Bone marrow (tissue), 2 donors: Measurements from ENCODE around the gene BACH2.
"Not testable (repeated sequence)": the region's sequence is repeated elsewhere in the genome, so short reads cannot be mapped to it uniquely, and the experiment has no call there.

Source experiments
- DNase-seq, 2 donors: peaks; one replicate each; lab custom pipeline; 2025; lab: John Stamatoyannopoulos, UW

Gene BACH2

GRCh38 chr6:90124874-90125510, 171.7 kb downstream of the BACH2 start:
- no peak for DNase-seq

GRCh38 chr6:90123831-90124230, 172.8 kb downstream of the BACH2 start:
- no peak for DNase-seq

GRCh38 chr6:90121982-90122381, 174.7 kb downstream of the BACH2 start:
- no peak for DNase-seq

- no peak for DNase-seq
Measured at GRCh38 chr6:90120327-90120726, 176.3 kb downstream of the BACH2 start.

- no peak for DNase-seq
Measured at GRCh38 chr6:90119618-90120017, 177.0 kb downstream of the BACH2 start.

- DNase-seq, result no peak
Measured at GRCh38 chr6:90118581-90118980, 178.1 kb downstream of the BACH2 start.

GRCh38 chr6:90118069-90118468, 178.6 kb downstream of the BACH2 start:
- no peak for DNase-seq

GRCh38 chr6:90116126-90116525, 180.5 kb downstream of the BACH2 start:
- DNase-seq, result not testable (repeated sequence)

- DNase-seq, result no peak
Measured at GRCh38 chr6:90113389-90113788, 183.3 kb downstream of the BACH2 start.

GRCh38 chr6:90111387-90111786, 185.3 kb downstream of the BACH2 start:
- DNase-seq, result no peak

GRCh38 chr6:90110971-90111370, 185.7 kb downstream of the BACH2 start:
- no peak for DNase-seq

- DNase-seq, result no peak
Measured at GRCh38 chr6:90109141-90109540, 187.5 kb downstream of the BACH2 start.

GRCh38 chr6:90107771-90108282, 188.8 kb downstream of the BACH2 start:
- no peak for DNase-seq

- no peak for DNase-seq
Measured at GRCh38 chr6:90107371-90107770, 189.3 kb downstream of the BACH2 start.

GRCh38 chr6:90106449-90106848, 190.2 kb downstream of the BACH2 start:
- no peak for DNase-seq

GRCh38 chr6:90105506-90106170, 191.0 kb downstream of the BACH2 start:
- no peak for DNase-seq

- DNase-seq, result no peak
Measured at GRCh38 chr6:90103056-90103800, 193.4 kb downstream of the BACH2 start.

- DNase-seq, result no peak
Measured at GRCh38 chr6:90101403-90101802, 195.2 kb downstream of the BACH2 start.

GRCh38 chr6:90100059-90100665, 196.5 kb downstream of the BACH2 start:
- DNase-seq, result no peak

- no peak for DNase-seq
Measured at GRCh38 chr6:90098627-90099026, 198.0 kb downstream of the BACH2 start.

GRCh38 chr6:90098001-90098531, 198.6 kb downstream of the BACH2 start:
- DNase-seq, result no peak

- DNase-seq, result no peak
Measured at GRCh38 chr6:90097356-90097755, 199.3 kb downstream of the BACH2 start.
